CD4-positive, alpha-beta memory T cell (primary cell): ENCODE results near the gene PBX1. TPM values are rescaled to one million over a fixed set of nuclear protein-coding genes. Genes with fewer than 3 reads are reported as not detected.

Source experiments
- CTCF ChIA-PET: fragments of 350-600 bp; sonication (Branson Sonifier 250); formaldehyde crosslinking; loops from one replicate; lab custom pipeline; 2021; ENCODE audit warnings: inconsistent platforms; ENCODE audit not compliant: partially characterized antibody; lab: Charles Lee
- POLR2A ChIA-PET: fragments of 350-600 bp; sonication (Branson Sonifier 250); formaldehyde crosslinking; loops from one replicate; lab custom pipeline; 2021; ENCODE audit not compliant: partially characterized antibody; lab: Charles Lee
- DNase-seq, 5 donors: peaks; one replicate each; pipeline versions ENCODE4 v3.0.0 to v3.0.0-alpha.2; 2020 to 2022; ENCODE audit warnings: mixed read lengths in 1 of 5
- H3K27ac ChIP-seq: one replicate; pipeline ENCODE4 v1.7.0; 2013; ENCODE audit warnings: low read depth, low read length
- H3K27me3 ChIP-seq: 2 replicates; pipeline ENCODE4 v1.7.0; 2013; ENCODE audit warnings: mild to moderate bottlenecking, low read length, moderate library complexity; ENCODE audit not compliant: insufficient read depth
- H3K36me3 ChIP-seq: 2 replicates; pipeline ENCODE4 v1.7.0; 2013; ENCODE audit warnings: mild to moderate bottlenecking, low read length, moderate library complexity; ENCODE audit not compliant: insufficient read depth
- H3K4me1 ChIP-seq: 2 replicates; pipeline ENCODE4 v1.7.0; 2013; ENCODE audit warnings: mild to moderate bottlenecking, low read length, moderate library complexity; ENCODE audit not compliant: insufficient read depth
- H3K4me3 ChIP-seq, 2 donors: one replicate each; pipeline ENCODE4 v1.7.0; 2013; ENCODE audit warnings: low read length in 2 of 2, mild to moderate bottlenecking in 1 of 2
- H3K9me3 ChIP-seq, 2 donors: one replicate each; pipeline ENCODE4 v1.7.0; 2013; ENCODE audit warnings: low read length in 2 of 2, control low read depth in 1 of 2; ENCODE audit not compliant: control insufficient read depth in 1 of 2
- H3K27ac Mint-ChIP-seq, 7 donors: one replicate each; pipeline ENCODE4 v1.8.0; 2020 to 2021; ENCODE audit warnings: mixed read lengths in 7 of 7, mild to moderate bottlenecking in 6 of 7, inconsistent platforms in 3 of 7, moderate library complexity in 3 of 7
- H3K27me3 Mint-ChIP-seq, 2 donors: one replicate each; pipeline ENCODE4 v1.8.0; 2020 to 2021; ENCODE audit warnings: mixed read lengths in 2 of 2
- H3K36me3 Mint-ChIP-seq, 2 donors: one replicate each; pipeline ENCODE4 v1.8.0; 2020 to 2021; ENCODE audit warnings: mixed read lengths in 2 of 2, inconsistent platforms in 1 of 2, mild to moderate bottlenecking in 1 of 2
- H3K4me1 Mint-ChIP-seq, 4 donors: one replicate each; pipeline ENCODE4 v1.8.0; 2020 to 2021; ENCODE audit warnings: mixed read lengths in 4 of 4, mild to moderate bottlenecking in 1 of 4
- H3K4me3 Mint-ChIP-seq, 8 donors: one replicate each; pipeline ENCODE4 v1.8.0; 2020 to 2021; ENCODE audit warnings: mixed read lengths in 8 of 8, mild to moderate bottlenecking in 7 of 8, moderate library complexity in 6 of 8, inconsistent platforms in 3 of 8
- H3K9me3 Mint-ChIP-seq, 8 donors: one replicate each; pipeline ENCODE4 v1.8.0; 2020 to 2021; ENCODE audit warnings: mixed read lengths in 8 of 8, mild to moderate bottlenecking in 5 of 8, inconsistent platforms in 3 of 8, moderate library complexity in 1 of 8
- intact Hi-C: fragments of 100-400 bp; cut with micrococcal nuclease; formaldehyde crosslinking; loops from one replicate; pipeline ENCODE4 v1.15.1; 2023
- polyA plus RNA-seq, 2 donors: library from polyadenylated mRNA; unstranded; fragments of 300-500 nt; fragmentation: Illumina TruSeq; gene quantifications; one replicate each; pipeline ENCODE4 v1.2.3, GENCODE V29; 2021
- total RNA-seq, 2 experiments: library from RNA; stranded (reverse); gene quantifications; one replicate each; pipeline ENCODE4 v1.2.3, GENCODE V29; 2021

Gene PBX1
- total and polyA plus RNA-seq, 4 experiments from 2014 or later = 0.06 to 0.70 (median 0.53) TPM; not detected in 1

- DNase-seq = no peak
- intact Hi-C loops = no loop called here
- Mint-ChIP-seq H3K27ac (peak overlapping the region in 1 of 7 donors; percentile 68), H3K36me3 (no peaks in the 10 kb centered on the region), H3K4me1 (no peaks in the 10 kb centered on the region), H3K9me3 (peaks cover 0 to 11% (median 0%) of the 10 kb centered on the region in 8 donors), H3K4me3 (no peak overlapping the region), H3K27me3 (no peaks in the 10 kb centered on the region)
- no peaks in the 10 kb centered on the region for H3K27me3 ChIP-seq
- ChIA-PET CTCF (no interaction called here), POLR2A (no interaction called here)
- no peaks in the 10 kb centered on the region for H3K9me3 ChIP-seq
- H3K36me3 ChIP-seq = no peaks in the 10 kb centered on the region
- H3K4me3 ChIP-seq = no peak overlapping the region
- H3K27ac ChIP-seq = no peak overlapping the region
- no peaks in the 10 kb centered on the region for H3K4me1 ChIP-seq
These were observed 141.0 kb downstream of the PBX1 start for GRCh38 chr1:164699815-164700491.

DNA sequence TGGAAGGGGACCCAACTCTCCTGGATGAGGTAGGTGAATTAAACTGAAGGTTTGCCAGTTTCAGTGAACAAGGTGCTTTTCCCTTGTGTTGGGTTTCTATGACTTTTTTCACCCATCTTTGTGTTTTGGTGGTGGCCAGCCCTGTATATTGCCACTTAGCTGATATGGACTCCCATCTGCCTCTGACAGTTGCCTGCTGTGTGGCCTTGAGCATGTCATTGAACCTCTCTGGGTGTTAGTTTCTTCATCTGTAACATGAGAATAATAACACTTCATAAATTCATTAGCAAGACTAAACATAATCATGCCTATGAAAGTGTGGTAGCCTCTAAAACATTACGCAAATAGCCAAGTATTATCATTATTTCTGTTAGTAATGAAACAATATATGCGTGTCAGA is 141.7 kb downstream of the PBX1 start:
- Mint-ChIP-seq H3K9me3 (peaks cover 0 to 11% (median 0%) of the 10 kb centered on the region in 8 donors), H3K27ac (no peak overlapping the region), H3K4me3 (no peak overlapping the region), H3K27me3 (no peaks in the 10 kb centered on the region), H3K36me3 (no peaks in the 10 kb centered on the region), H3K4me1 (no peaks in the 10 kb centered on the region)
- DNase-seq = no peak
- H3K4me1 ChIP-seq = no peaks in the 10 kb centered on the region
- POLR2A ChIA-PET = no interaction called here
- CTCF ChIA-PET = no interaction called here
- H3K27me3 ChIP-seq = no peaks in the 10 kb centered on the region
- intact Hi-C loops = no loop called here
- no peaks in the 10 kb centered on the region for H3K36me3 ChIP-seq
- no peaks in the 10 kb centered on the region for H3K9me3 ChIP-seq
- H3K4me3 ChIP-seq = no peak overlapping the region
- H3K27ac ChIP-seq = no peak overlapping the region

GRCh38 chr1:164701189-164701761 is 142.3 kb downstream of the PBX1 start:
- Mint-ChIP-seq H3K4me1 (no peaks in the 10 kb centered on the region), H3K9me3 (peaks cover 0 to 11% (median 0%) of the 10 kb centered on the region in 8 donors), H3K4me3 (no peak overlapping the region), H3K27ac (no peak overlapping the region), H3K27me3 (no peaks in the 10 kb centered on the region), H3K36me3 (no peaks in the 10 kb centered on the region)
- no peak overlapping the region for H3K27ac ChIP-seq
- no peaks in the 10 kb centered on the region for H3K4me1 ChIP-seq
- CTCF ChIA-PET = no interaction called here
- no peaks in the 10 kb centered on the region for H3K27me3 ChIP-seq
- no peak for DNase-seq
- no peak overlapping the region for H3K4me3 ChIP-seq
- H3K9me3 ChIP-seq = no peaks in the 10 kb centered on the region
- POLR2A ChIA-PET = no interaction called here
- intact Hi-C loops = no loop called here
- no peaks in the 10 kb centered on the region for H3K36me3 ChIP-seq

DNA sequence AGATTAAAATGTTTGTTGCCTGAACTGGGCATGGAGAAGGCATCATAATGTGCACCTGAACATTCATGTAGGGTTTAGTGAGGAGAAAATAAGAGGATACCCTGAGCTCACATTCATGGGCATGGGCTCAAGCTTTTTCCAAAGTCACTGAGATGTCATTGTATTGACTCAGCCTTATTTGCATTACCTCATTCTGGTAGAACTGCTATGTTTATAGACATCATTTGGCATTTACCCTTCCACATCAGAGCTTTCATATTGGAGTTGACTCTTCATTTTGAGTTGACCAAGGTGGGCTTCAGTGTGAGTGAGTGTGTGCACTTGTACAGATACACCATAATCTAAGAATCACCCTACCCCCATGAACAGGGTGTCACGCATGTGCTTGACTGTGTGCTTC is 143.2 kb downstream of the PBX1 start:
- intact Hi-C loops = no loop called here
- DNase-seq = no peak
- Histone ChIP-seq H3K27ac (no peak overlapping the region), H3K4me3 (no peak overlapping the region), H3K4me1 (no peaks in the 10 kb centered on the region), H3K27me3 (no peaks in the 10 kb centered on the region), H3K9me3 (no peaks in the 10 kb centered on the region), H3K36me3 (no peaks in the 10 kb centered on the region)
- Mint-ChIP-seq H3K4me1 (no peaks in the 10 kb centered on the region), H3K36me3 (no peaks in the 10 kb centered on the region), H3K9me3 (peaks cover 0 to 11% (median 0%) of the 10 kb centered on the region in 8 donors), H3K4me3 (no peak overlapping the region), H3K27me3 (no peaks in the 10 kb centered on the region), H3K27ac (no peak overlapping the region)
- ChIA-PET POLR2A (no interaction called here), CTCF (no interaction called here)

DNA sequence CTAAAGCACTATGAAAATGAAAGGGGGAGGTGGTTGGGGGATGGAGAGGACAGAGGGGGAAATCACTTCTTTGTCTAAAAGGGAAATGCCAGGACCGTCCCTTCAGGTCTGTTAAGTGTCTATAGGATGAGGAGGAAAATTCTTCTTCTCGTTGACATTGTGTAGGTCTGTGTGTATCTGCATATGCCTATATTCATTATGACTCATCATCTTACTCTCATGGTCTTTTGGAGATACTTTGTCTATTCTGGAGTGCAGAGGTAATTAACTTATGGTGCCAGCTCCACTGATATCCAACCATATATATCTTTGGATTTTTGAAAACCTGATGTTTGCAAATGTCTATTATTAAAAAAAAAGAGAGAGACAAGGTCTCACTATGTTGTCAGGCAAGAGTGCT is 143.7 kb downstream of the PBX1 start:
- no peak for DNase-seq
- Histone ChIP-seq H3K9me3 (no peaks in the 10 kb centered on the region), H3K27me3 (no peaks in the 10 kb centered on the region), H3K4me3 (no peak overlapping the region), H3K36me3 (no peaks in the 10 kb centered on the region), H3K27ac (no peak overlapping the region), H3K4me1 (no peaks in the 10 kb centered on the region)
- POLR2A ChIA-PET = no interaction called here
- Mint-ChIP-seq H3K4me3 (no peak overlapping the region), H3K36me3 (no peaks in the 10 kb centered on the region), H3K27me3 (no peaks in the 10 kb centered on the region), H3K9me3 (peaks cover 0 to 11% (median 0%) of the 10 kb centered on the region in 8 donors), H3K4me1 (no peaks in the 10 kb centered on the region), H3K27ac (no peak overlapping the region)
- intact Hi-C loops = no loop called here
- CTCF ChIA-PET = no interaction called here

DNA sequence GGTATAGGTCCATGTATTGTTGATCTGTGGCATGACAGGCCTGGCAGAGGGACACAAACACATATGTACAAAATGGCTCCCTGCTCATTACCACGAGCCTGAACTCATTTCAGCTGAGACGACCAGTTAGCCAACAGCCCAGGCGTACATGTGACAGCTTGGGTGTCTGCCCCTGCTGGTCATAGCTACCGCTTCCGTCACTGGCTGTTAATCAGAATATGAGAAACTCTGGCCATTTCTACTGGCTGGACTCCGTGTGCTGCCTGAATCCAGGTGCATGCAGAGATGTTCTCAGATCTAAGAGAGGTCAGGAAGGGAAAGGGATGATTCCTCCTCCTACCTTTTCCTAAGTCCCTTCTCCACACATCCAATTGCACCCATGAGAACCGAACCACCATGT is 144.5 kb downstream of the PBX1 start:
- Mint-ChIP-seq H3K27me3 (no peaks in the 10 kb centered on the region), H3K36me3 (no peaks in the 10 kb centered on the region), H3K9me3 (peaks cover 0 to 11% (median 0%) of the 10 kb centered on the region in 8 donors), H3K4me1 (no peaks in the 10 kb centered on the region), H3K27ac (no peak overlapping the region), H3K4me3 (no peak overlapping the region)
- Histone ChIP-seq H3K36me3 (no peaks in the 10 kb centered on the region), H3K4me3 (no peak overlapping the region), H3K27ac (no peak overlapping the region), H3K4me1 (no peaks in the 10 kb centered on the region), H3K9me3 (no peaks in the 10 kb centered on the region), H3K27me3 (no peaks in the 10 kb centered on the region)
- intact Hi-C loops = no loop called here
- no peak for DNase-seq
- ChIA-PET CTCF (no interaction called here), POLR2A (no interaction called here)

GRCh38 chr1:164703960-164704411 is 145.0 kb downstream of the PBX1 start:
- H3K4me1 Mint-ChIP-seq = no peaks in the 10 kb centered on the region
- no peaks in the 10 kb centered on the region for H3K27me3 Mint-ChIP-seq
- CTCF ChIA-PET = interaction anchor here (1.0 kb wide), 1 partner anchor 9 kb away, joined by 3 read pairs; no protein-coding TSS in a partner anchor
- H3K4me3 ChIP-seq = no peak overlapping the region
- H3K4me3 Mint-ChIP-seq = no peak overlapping the region
- H3K27ac Mint-ChIP-seq = no peak overlapping the region
- H3K27me3 ChIP-seq = no peaks in the 10 kb centered on the region
- intact Hi-C loops = no loop called here
- no peaks in the 10 kb centered on the region for H3K36me3 ChIP-seq
- POLR2A ChIA-PET = no interaction called here
- H3K9me3 ChIP-seq = no peaks in the 10 kb centered on the region
- H3K27ac ChIP-seq = no peak overlapping the region
- H3K36me3 Mint-ChIP-seq = no peaks in the 10 kb centered on the region
- no peaks in the 10 kb centered on the region for H3K4me1 ChIP-seq
- peaks cover 0 to 9% (median 0%) of the 10 kb centered on the region in 8 donors for H3K9me3 Mint-ChIP-seq
- no peak for DNase-seq
